Endodermal cell (in vitro differentiated cells): ENCODE results near the gene AQP9. TPM values are rescaled to one million over a fixed set of nuclear protein-coding genes. Genes with fewer than 3 reads are reported as not detected.
"Not testable (repeated sequence)": the region's sequence is repeated elsewhere in the genome, so short reads cannot be mapped to it uniquely, and the experiment has no call there.

Experiments used
- DNase-seq: peaks from one replicate; pipeline ENCODE4 v3.0.0-alpha.2; 2017
- H3K27ac ChIP-seq: 2 replicates; pipeline ENCODE4 v1.5.1; 2013; ENCODE audit warnings: mild to moderate bottlenecking, low read depth, low read length, moderate library complexity
- H3K27me3 ChIP-seq: 2 replicates; pipeline ENCODE4 v1.6.1; 2013; ENCODE audit warnings: mild to moderate bottlenecking, low read length, moderate library complexity; ENCODE audit not compliant: insufficient read depth, control insufficient read depth, poor library complexity, severe bottlenecking
- H3K36me3 ChIP-seq: 2 replicates; pipeline ENCODE4 v1.7.0; 2013; ENCODE audit warnings: mild to moderate bottlenecking, low read length, moderate library complexity; ENCODE audit not compliant: control insufficient read depth, insufficient read depth
- H3K4me1 ChIP-seq: one replicate; pipeline ENCODE4 v1.7.0; 2013; ENCODE audit warnings: low read length; ENCODE audit not compliant: control insufficient read depth, insufficient read depth
- H3K4me3 ChIP-seq: 2 replicates; pipeline ENCODE4 v1.5.1; 2013; ENCODE audit warnings: mild to moderate bottlenecking, low read length, moderate library complexity
- H3K9ac ChIP-seq: 2 replicates; pipeline ENCODE4 v1.6.1; 2013; ENCODE audit warnings: mild to moderate bottlenecking, low read length, moderate library complexity; ENCODE audit not compliant: poor library complexity, severe bottlenecking; ENCODE audit errors: extremely low read depth
- H3K9me3 ChIP-seq: 2 replicates; pipeline ENCODE4 v1.6.1; 2013; ENCODE audit warnings: mild to moderate bottlenecking, low read length, moderate library complexity; ENCODE audit not compliant: control insufficient read depth
- H3K27ac Mint-ChIP-seq: 2 replicates; pipeline ENCODE4 v1.8.0; 2020; ENCODE audit warnings: mixed read lengths
- H3K27me3 Mint-ChIP-seq: 2 replicates; pipeline ENCODE4 v1.8.0; 2021; ENCODE audit warnings: mild to moderate bottlenecking, mixed read lengths; ENCODE audit not compliant: insufficient read depth
- H3K36me3 Mint-ChIP-seq: 2 replicates; pipeline ENCODE4 v1.8.0; 2020; ENCODE audit warnings: low read depth, mixed read lengths
- H3K4me1 Mint-ChIP-seq: 2 replicates; pipeline ENCODE4 v1.8.0; 2020; ENCODE audit warnings: mixed read lengths
- H3K4me3 Mint-ChIP-seq: 2 replicates; pipeline ENCODE4 v1.8.0; 2020; ENCODE audit warnings: mild to moderate bottlenecking, moderate library complexity, mixed read lengths
- H3K9me3 Mint-ChIP-seq: 2 replicates; pipeline ENCODE4 v1.8.0; 2020; ENCODE audit warnings: mild to moderate bottlenecking, mixed read lengths
- CTCF ChIP-seq: fragments of 200-600 bp; sonication (generic); conservative IDR thresholded peaks from 2 replicates; pipeline ENCODE4 v1.5.0; 2021; ENCODE audit warnings: antibody characterized with exemption, mild to moderate bottlenecking
- WGBS, 2 experiments: methylation state at CpG; one replicate each; pipeline versions ENCODE4 v1.1.5 to v1.1.7; 2013; ENCODE audit warnings: missing lambda C conversion rate in 2 of 2, mixed read lengths in 1 of 2; ENCODE audit not compliant: insufficient coverage in 1 of 2, insufficient read length in 1 of 2; 5-methylcytosine and 5-hydroxymethylcytosine counted together
- total RNA-seq, 2 donors: library from RNA; stranded (reverse); fragmentation: NEBNext Ultra II Directional in 1 of 2; extraction: Animal tissue kit (Norgen Biotek cat#: 25700) in 1 of 2; gene quantifications; 2 replicates in 1 of 2; 3 replicates in 1 of 2; pipeline ENCODE4 v1.2.1, GENCODE V29; 2021

The AQP9 gene
- total RNA-seq, 2 donors from 2014 or later = not detected

GRCh38 chr15:58110999-58111717 is 27.0 kb upstream of the AQP9 start:
- Histone ChIP-seq H3K4me3 (no peak overlapping the region), H3K27ac (no peak overlapping the region), H3K4me1 (no peaks in the 10 kb centered on the region), H3K36me3 (no peaks in the 10 kb centered on the region), H3K9me3 (no peaks in the 10 kb centered on the region), H3K9ac (no peak overlapping the region), H3K27me3 (no peaks in the 10 kb centered on the region)
- no peak for TF ChIP-seq CTCF
- WGBS, 2 experiments = 90 to 98% methylated on average over 4 to 6 of the region's 6 CpGs
- Mint-ChIP-seq H3K4me3 (no peak overlapping the region), H3K9me3 (no peaks in the 10 kb centered on the region), H3K36me3 (no peaks in the 10 kb centered on the region), H3K4me1 (peaks cover 2% of the 10 kb centered on the region), H3K27me3 (no peaks in the 10 kb centered on the region), H3K27ac (no peak overlapping the region)
- no peak for DNase-seq

- H3K4me1 ChIP-seq = no peaks in the 10 kb centered on the region
- H3K27me3 ChIP-seq = no peaks in the 10 kb centered on the region
- H3K27ac Mint-ChIP-seq = no peak overlapping the region
- no peaks in the 10 kb centered on the region for H3K9me3 Mint-ChIP-seq
- TF ChIP-seq CTCF = no peak
- no peak overlapping the region for H3K27ac ChIP-seq
- no peaks in the 10 kb centered on the region for H3K36me3 ChIP-seq
- H3K36me3 Mint-ChIP-seq = no peaks in the 10 kb centered on the region
- H3K4me1 Mint-ChIP-seq = peaks cover 2% of the 10 kb centered on the region
- DNase-seq = no peak
- H3K4me3 Mint-ChIP-seq = no peak overlapping the region
- 91 to 92% methylated on average over 5 of the region's 5 CpGs for WGBS, 2 experiments
- H3K9ac ChIP-seq = no peak overlapping the region
- no peaks in the 10 kb centered on the region for H3K27me3 Mint-ChIP-seq
- no peaks in the 10 kb centered on the region for H3K9me3 ChIP-seq
- no peak overlapping the region for H3K4me3 ChIP-seq
Observed at GRCh38 chr15:58111718-58112104, 26.5 kb upstream of the AQP9 start.

- H3K27ac ChIP-seq, H3K9me3 ChIP-seq, H3K36me3 ChIP-seq, H3K9ac ChIP-seq, H3K4me1 ChIP-seq, DNase-seq, H3K27me3 Mint-ChIP-seq, H3K36me3 Mint-ChIP-seq, H3K4me3 ChIP-seq, H3K27ac Mint-ChIP-seq, H3K4me3 Mint-ChIP-seq, H3K4me1 Mint-ChIP-seq, H3K27me3 ChIP-seq, H3K9me3 Mint-ChIP-seq: not testable (repeated sequence)
- 87 to 92% methylated on average over 3 to 5 of the region's 5 CpGs for WGBS, 2 experiments
Observed at GRCh38 chr15:58113358-58113757, 24.8 kb upstream of the AQP9 start.

- Histone ChIP-seq H3K27me3 (no peaks in the 10 kb centered on the region), H3K4me3 (no peak overlapping the region), H3K27ac (no peak overlapping the region), H3K4me1 (no peaks in the 10 kb centered on the region), H3K36me3 (no peaks in the 10 kb centered on the region), H3K9ac (no peak overlapping the region), H3K9me3 (no peaks in the 10 kb centered on the region)
- DNase-seq = no peak
- 75 to 89% methylated on average over 1 to 2 of the region's 3 CpGs for WGBS, 2 experiments
- Mint-ChIP-seq H3K4me3 (no peak overlapping the region), H3K4me1 (peaks cover 2% of the 10 kb centered on the region), H3K9me3 (no peaks in the 10 kb centered on the region), H3K27ac (no peak overlapping the region), H3K36me3 (no peaks in the 10 kb centered on the region), H3K27me3 (no peaks in the 10 kb centered on the region)
- no peak for TF ChIP-seq CTCF
Observed at GRCh38 chr15:58114388-58114787, 23.8 kb upstream of the AQP9 start.
